Activated naive CD8-positive, alpha-beta T cell treated with anti-CD3 and anti-CD28 coated beads, Interleukin-2, amount 10 ng/mL, durations not matched to agents 7 days and 5 days (primary cell): ENCODE results near the gene NOTCH1. TPM values are rescaled to one million over a fixed set of nuclear protein-coding genes. Genes with fewer than 3 reads are reported as not detected.

Experiments
- ATAC-seq: fragments of 150-1000 bp; cut with Tn5 transposase; one replicate; pipeline ENCODE4 v1.10.0; 2021; ENCODE audit warnings: low read depth, moderate library complexity
- POLR2A ChIA-PET: fragments of 350-600 bp; sonication (Branson Sonifier 250); formaldehyde crosslinking; loops from one replicate; lab custom pipeline; 2021; ENCODE audit warnings: antibody characterized with exemption; lab: Charles Lee
- DNase-seq: peaks from one replicate; pipeline ENCODE4 v3.0.0; 2021
- H3K27ac Mint-ChIP-seq: one replicate; pipeline ENCODE4 v1.8.0; 2022; ENCODE audit warnings: mild to moderate bottlenecking, mixed read lengths
- H3K27me3 Mint-ChIP-seq: one replicate; pipeline ENCODE4 v1.8.0; 2022; ENCODE audit warnings: mild to moderate bottlenecking, moderate library complexity, mixed read lengths
- H3K36me3 Mint-ChIP-seq: one replicate; pipeline ENCODE4 v1.8.0; 2021; ENCODE audit warnings: mild to moderate bottlenecking, mixed read lengths
- H3K4me1 Mint-ChIP-seq: one replicate; pipeline ENCODE4 v1.8.0; 2021; ENCODE audit warnings: mixed read lengths
- H3K4me3 Mint-ChIP-seq: one replicate; pipeline ENCODE4 v1.8.0; 2022; ENCODE audit warnings: mild to moderate bottlenecking, moderate library complexity, mixed read lengths
- H3K9me3 Mint-ChIP-seq: one replicate; pipeline ENCODE4 v1.8.0; 2021; ENCODE audit warnings: mixed read lengths
- total RNA-seq, 2 experiments: library from RNA; stranded (reverse); gene quantifications; one replicate each; pipeline ENCODE4 v1.2.3, GENCODE V29; 2021

Gene NOTCH1
- total RNA-seq, 2 experiments from 2014 or later = 67.0 to 70.2 TPM

DNA sequence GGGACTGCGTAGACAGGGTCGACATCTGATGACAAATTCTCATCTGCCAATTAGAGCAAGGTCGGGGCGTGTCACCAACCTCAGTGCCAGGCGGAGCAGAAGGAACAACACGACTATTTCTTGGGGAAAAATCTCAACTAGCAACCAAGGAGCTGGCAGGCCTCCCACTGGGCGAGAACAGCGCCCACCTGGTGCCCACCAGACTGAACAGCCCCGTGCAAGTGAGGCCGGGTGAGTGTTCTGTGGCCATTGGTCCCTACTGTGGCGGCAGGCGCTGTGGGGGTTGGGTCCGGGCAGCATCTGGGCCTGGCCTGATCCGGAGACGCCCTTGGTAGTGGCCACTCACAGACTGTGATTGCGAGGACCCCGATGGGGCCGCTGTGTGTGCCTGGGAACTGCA is 11.5 kb downstream of the NOTCH1 start:
- POLR2A ChIA-PET = interaction anchor here (0.8 to 2.5 kb wide), 3 partner anchors 9 to 31 kb away, joined by 3 to 18 read pairs (median 13); partner anchors contain the start of gene NOTCH1
- ATAC-seq (no peak), DNase-seq (no peak)
- H3K27ac Mint-ChIP-seq = peak overlapping the region; percentile 90
- H3K36me3 Mint-ChIP-seq = peaks cover 7% of the 10 kb centered on the region
- no peaks in the 10 kb centered on the region for H3K27me3 Mint-ChIP-seq
- peaks cover 45% of the 10 kb centered on the region for H3K4me1 Mint-ChIP-seq
- H3K4me3 Mint-ChIP-seq = peak overlapping the region; percentile 47
- H3K9me3 Mint-ChIP-seq = no peaks in the 10 kb centered on the region

DNA sequence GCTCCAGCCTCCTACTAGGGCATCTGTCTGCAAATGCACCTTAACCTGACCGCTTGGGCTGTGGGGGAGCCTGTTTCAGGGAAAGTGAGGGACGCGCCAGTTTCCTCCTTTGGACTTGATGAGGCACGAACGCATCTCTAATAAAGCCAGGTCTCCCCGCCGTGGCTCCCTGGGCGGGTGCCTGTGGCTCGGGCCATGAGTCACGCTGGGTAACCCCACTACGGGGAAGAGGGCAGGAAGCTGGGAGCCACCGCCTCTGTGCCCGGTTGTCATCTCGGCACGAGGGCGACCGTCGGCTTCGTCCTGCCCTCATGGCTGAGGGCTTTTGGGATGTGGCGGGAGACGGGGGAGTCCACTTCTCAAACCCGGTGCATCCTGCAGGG is 12.1 kb downstream of the NOTCH1 start:
- Mint-ChIP-seq H3K27me3 (no peaks in the 10 kb centered on the region), H3K27ac (peak overlapping the region; percentile 90), H3K4me1 (peaks cover 43% of the 10 kb centered on the region), H3K9me3 (no peaks in the 10 kb centered on the region), H3K4me3 (peak overlapping the region; percentile 47), H3K36me3 (peaks cover 7% of the 10 kb centered on the region)
- ATAC-seq (peak; percentile 56), DNase-seq (peak; percentile 74)
- POLR2A ChIA-PET = interaction anchor here (0.8 to 2.5 kb wide), 6 partner anchors 10 to 194 kb away, joined by 3 to 18 read pairs (median 4); partner anchors contain the start of gene NOTCH1

DNA sequence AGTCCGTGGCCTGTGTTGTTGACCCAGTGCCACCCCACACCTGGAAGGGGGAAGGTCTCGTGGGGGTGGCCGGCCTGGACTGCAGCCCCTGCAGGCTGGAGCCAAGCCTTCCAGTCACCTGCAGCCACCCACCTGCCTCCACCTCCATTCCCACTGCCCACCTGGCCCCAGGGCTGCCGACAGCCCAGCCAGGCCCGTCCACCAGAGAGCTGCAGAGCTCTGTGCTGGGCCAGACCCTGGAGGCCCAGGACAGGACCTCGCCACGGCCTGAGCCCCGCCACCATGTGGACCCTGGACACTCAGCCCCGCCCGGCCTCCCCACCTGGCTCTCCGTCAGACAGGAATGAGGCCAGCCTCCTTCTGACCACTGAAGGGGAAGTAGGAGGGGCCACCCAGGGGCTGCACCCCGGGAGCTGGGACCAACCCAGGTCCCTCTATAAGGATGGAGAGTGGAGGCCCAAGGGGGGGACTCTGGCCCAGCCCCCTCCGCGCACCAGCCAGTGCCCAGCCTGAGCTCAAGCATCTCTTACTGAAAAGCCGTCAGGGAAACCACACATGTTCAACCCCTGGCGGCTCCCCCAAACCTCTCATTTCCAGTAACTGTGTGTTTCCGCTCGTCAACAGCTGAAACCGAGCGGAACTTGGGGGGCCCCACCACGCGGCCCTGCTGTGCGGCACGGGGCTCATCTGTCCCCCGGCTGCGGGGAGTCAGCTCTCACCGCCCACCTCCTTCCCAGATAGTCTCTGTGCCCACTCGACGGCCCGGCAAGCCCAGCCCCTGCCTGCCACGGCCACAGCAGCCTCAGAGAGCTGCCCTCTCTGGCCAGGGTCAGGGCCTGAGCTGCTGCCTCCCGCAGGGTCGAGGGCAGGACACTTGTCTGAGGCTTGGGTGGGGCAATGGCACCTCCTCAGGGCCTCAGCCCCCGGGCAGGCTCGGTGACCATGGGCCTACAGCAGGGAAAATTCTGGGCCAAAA is 12.8 kb downstream of the NOTCH1 start:
- DNase-seq = peak; percentile 80
- Mint-ChIP-seq H3K27me3 (no peaks in the 10 kb centered on the region), H3K4me3 (peak overlapping the region; percentile 47), H3K36me3 (peaks cover 5% of the 10 kb centered on the region), H3K9me3 (no peaks in the 10 kb centered on the region), H3K4me1 (peaks cover 40% of the 10 kb centered on the region), H3K27ac (peak overlapping the region; percentile 90)
- POLR2A ChIA-PET = interaction anchor here (0.8 to 2.5 kb wide), 7 partner anchors 10 to 195 kb away, joined by 3 to 18 read pairs (median 4); partner anchors contain the start of gene NOTCH1
- ATAC-seq = peak; percentile 72

DNA sequence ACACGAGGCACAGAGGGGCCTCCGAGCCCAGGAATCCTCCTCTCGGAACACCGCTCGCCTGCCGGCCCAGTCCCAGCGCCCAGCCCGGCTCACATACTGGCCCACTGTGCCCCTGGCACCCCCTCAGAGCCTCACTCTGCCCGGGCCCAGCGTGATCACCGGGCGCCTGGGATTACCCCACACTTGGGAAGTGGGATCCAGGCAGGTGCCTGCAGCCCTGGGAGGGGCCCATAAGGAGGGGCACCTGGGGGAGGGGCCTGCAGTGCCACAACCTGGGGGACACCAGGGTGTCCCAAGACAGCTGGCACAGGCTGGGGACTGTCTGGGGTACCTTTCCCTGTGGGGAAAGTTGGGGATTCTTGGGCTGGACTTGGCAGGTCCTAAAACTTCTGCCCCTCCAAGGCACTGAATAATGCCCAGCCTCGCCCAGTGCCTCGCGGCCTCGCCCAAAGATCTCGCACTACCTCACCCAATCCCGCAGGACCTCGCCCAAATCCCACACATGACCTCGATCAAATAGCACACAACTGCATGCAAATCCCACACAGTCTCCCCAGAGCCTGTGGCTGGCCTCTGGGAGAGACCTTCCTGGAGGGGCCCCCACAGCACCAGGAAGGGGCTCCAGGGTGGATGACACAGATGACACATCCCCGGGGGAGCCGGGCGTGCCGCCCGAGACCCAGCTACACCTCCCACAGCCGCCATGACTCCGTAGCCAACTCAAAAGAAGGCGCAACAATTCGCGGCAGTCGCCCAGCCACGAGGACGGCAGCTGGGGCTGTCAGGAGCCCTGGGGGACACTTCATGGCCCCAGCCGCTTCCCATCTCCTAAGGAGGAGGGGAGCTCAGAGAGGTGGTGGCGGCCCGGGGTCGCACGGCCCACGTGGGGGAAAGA is 13.7 kb downstream of the NOTCH1 start:
- Mint-ChIP-seq H3K4me1 (peaks cover 35% of the 10 kb centered on the region), H3K27ac (peak overlapping the region; percentile 81), H3K36me3 (peaks cover 3% of the 10 kb centered on the region), H3K27me3 (no peaks in the 10 kb centered on the region), H3K9me3 (no peaks in the 10 kb centered on the region), H3K4me3 (peak overlapping the region; percentile 47)
- POLR2A ChIA-PET = interaction anchor here (1.0 to 2.5 kb wide), 2 partner anchors 11 to 93 kb away, joined by 3 to 18 read pairs; no protein-coding TSS in a partner anchor
- no peak for ATAC-seq
- no peak for DNase-seq

DNA sequence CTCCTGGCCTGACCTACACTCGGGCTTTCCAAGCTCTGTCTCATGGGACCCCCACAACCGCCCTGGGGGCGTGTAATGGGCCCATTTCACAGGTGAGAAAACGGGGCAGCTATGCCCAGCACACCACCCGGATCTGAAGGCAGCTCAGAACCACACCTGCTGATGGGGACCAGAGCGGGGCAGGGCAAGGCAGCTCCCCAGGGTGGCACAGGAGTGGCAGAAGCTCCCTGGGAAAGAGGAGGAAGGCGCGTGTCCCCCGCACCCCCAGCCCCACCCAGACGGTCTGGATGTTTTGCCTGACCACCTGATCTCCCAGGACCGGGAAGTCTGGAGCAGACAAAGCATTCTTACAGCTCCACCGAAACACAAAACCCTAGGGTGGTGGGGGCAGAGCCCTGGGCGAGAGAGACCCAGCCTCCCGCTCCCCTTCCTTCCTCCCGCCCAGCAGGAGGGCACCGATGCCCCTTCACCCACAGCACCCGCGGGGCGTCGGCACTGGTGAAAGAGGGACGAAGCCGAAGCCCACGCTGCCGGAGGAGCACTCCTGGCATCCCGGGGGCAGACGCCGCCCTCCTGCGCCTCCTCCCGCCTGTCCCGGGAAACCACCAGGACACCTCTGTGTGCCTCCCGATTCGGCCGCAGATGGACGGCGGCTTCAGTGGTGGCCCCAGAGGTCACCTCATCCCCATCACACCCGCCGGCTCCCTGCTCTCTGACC is 14.5 kb downstream of the NOTCH1 start:
- ATAC-seq (no peak), DNase-seq (no peak)
- Mint-ChIP-seq H3K27ac (peak overlapping the region; percentile 25), H3K36me3 (peaks cover 2% of the 10 kb centered on the region), H3K4me1 (peaks cover 34% of the 10 kb centered on the region), H3K27me3 (no peaks in the 10 kb centered on the region), H3K9me3 (no peaks in the 10 kb centered on the region), H3K4me3 (no peak overlapping the region)
- POLR2A ChIA-PET = interaction anchor here (3.8 kb wide), 1 partner anchor 8 kb away, joined by 22 read pairs; no protein-coding TSS in a partner anchor

DNA sequence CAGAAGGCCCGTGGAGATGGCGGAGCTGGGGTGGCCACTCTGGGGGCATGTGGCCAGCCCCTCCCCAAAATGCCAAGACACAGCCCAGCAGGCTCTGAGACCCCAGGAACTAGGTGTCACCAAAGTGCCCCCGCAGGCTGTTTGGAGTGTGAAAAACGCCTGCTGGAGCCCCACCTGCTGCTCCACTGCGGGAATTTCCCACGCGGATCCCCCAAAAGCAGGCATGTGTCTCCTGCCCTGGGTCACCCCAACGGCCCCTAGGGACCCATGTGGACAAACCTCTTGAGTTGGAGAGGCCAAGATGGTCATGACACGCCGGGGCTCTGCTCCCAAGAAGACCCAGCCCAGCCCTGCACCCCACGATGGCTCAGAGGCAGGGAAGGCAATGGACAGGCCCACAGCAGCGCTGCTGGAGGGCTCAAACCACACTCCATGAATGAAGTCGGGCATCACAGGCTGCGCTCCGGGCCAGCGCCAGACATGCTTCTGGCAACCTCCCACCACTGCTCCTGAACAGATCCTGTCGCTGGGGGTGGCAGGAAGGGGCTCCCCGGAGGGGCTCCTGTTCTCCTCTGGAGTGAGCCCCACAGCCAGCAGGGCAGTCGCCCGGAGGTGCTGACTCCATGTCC is 15.3 kb downstream of the NOTCH1 start:
- DNase-seq = no peak
- H3K36me3 Mint-ChIP-seq = peaks cover 2% of the 10 kb centered on the region
- H3K4me3 Mint-ChIP-seq = no peak overlapping the region
- POLR2A ChIA-PET = interaction anchor here (1.3 to 3.8 kb wide), 2 partner anchors 9 to 198 kb away, joined by 3 to 22 read pairs; no protein-coding TSS in a partner anchor
- no peak overlapping the region for H3K27ac Mint-ChIP-seq
- no peaks in the 10 kb centered on the region for H3K9me3 Mint-ChIP-seq
- no peak for ATAC-seq
- H3K4me1 Mint-ChIP-seq = peaks cover 34% of the 10 kb centered on the region
- H3K27me3 Mint-ChIP-seq = no peaks in the 10 kb centered on the region

DNA sequence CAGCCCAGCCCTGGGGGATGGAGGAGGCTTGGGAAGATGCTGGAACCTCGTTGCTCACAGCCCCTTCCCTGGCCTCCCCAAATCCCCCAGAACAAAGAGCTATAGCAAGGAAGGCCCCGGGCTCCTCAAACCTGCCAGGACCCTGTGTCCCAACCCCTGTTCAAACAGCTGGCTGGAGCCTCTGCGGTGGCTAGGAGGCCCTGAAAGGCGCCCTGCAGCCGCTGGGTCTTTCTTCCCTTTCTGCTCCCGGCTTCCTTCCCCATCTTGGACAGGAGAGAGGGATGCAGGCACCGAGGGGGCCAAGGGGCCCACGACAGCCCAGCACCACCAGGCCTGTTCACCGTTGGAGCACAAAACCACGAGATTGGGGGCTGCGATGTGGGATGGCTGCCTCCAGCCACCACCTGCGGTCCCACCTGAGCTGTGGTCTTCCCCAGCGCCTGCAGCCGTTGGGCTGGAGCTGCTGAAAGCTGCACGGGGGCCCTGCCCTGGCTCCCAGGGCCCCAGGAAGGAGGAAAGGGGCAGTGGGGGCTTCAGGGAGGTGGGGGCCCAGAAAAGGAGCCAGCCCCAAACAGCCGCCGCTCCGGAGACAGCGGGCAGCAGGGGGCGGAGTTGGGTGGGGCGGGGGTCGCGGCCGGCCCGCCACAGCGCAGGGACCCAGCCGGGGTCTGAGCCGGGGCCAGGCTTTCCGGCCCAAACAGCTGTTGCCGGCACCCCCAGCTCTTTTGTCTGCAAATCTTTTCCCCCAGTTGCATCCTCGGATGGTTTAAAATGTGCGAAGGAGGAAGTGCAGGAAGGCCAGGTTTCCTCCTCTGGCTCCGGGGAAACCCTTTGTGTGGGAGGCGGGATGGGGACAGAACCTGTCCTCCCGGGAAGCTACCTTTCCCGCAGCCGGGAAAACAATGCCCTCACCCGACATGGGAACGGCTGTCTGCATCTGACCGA is 16.1 kb downstream of the NOTCH1 start:
- H3K27ac Mint-ChIP-seq = no peak overlapping the region
- no peaks in the 10 kb centered on the region for H3K9me3 Mint-ChIP-seq
- no peak for DNase-seq
- POLR2A ChIA-PET = interaction anchor here (1.3 to 3.8 kb wide), 2 partner anchors 10 to 199 kb away, joined by 3 to 22 read pairs; no protein-coding TSS in a partner anchor
- H3K36me3 Mint-ChIP-seq = peaks cover 2% of the 10 kb centered on the region
- no peak overlapping the region for H3K4me3 Mint-ChIP-seq
- ATAC-seq = no peak
- H3K27me3 Mint-ChIP-seq = no peaks in the 10 kb centered on the region
- peaks cover 34% of the 10 kb centered on the region for H3K4me1 Mint-ChIP-seq

DNA sequence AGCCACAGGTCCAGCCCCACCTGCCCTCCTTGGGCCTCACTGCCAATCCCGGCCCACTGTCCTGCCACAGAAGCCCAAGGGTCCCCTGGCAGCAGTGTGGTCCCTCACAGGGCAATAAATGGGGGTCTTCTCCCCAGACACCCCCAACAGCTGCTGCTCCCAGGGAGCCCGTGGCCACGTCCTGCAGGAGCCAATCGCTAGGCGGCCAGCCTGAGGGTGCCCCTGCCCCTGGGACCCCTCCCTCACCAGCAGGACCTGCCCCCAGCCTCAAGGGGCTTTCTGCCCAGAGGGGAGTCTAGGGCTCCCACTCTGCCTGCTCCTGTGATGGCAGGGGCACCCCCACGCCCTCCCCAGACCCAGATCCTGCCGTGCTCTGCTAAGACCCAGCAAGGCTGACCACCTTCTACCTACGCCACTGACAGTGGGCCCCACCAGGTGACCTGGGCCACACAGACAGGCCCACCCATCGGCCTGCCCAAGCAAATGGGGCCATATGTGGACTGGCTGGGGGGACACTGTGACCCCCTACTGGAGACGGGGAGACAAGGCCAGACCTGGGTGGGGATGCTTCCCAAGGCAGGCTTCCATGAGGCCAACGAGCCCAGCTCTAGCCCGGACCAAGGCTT is 17.0 kb downstream of the NOTCH1 start:
- ATAC-seq = no peak
- Mint-ChIP-seq H3K27ac (no peak overlapping the region), H3K4me3 (no peak overlapping the region), H3K27me3 (no peaks in the 10 kb centered on the region), H3K9me3 (no peaks in the 10 kb centered on the region), H3K36me3 (peaks cover 2% of the 10 kb centered on the region), H3K4me1 (peaks cover 27% of the 10 kb centered on the region)
- no peak for DNase-seq
- POLR2A ChIA-PET = interaction anchor here (3.8 kb wide), 1 partner anchor 11 kb away, joined by 22 read pairs; no protein-coding TSS in a partner anchor

DNA sequence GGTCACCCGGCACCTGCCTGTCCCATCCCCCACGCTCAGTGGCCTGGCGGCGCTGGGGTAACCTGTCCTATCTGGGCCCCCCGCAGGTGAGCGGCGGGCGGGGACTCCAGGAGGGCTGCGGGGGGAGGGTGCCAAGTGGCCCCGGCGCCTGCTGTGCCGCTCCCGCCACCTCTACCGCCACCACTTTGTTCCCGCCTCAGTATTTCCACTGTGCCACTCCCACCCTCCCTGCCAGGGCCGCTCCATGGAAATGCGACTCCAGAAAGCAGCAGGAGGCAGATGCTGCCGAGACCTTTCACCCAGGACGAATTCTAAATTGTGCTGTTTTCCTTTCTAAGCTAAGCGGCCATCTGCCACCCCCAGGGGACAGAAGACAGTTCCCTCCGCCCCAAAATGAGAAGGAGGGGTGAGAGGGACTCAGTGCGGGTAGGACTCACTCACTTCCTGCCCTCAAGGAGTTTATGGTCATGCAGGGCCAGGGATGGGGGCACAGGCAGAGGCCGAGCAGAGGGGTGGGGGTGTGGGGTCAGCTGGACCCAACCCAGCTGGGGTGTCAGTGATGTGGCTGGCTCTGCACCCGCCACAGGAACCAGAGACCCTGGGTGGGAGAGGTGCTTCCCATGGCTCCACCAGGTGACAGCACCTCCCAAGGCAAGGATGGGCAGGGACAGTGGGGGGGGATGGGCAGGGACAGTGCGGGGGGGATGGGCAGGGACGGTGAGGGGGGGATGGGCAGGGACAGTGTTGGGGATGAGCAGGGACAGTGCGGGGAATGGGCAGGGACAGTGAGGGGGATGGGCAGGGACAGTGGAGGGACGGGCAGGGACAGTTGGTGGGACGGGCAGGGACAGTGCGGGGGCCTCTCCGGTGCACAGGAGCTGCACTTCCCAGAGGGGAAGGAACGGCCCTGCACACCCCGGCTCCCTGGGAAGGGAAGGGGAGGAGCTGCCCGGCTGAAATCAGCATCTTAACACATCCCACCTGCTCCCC is 17.8 kb downstream of the NOTCH1 start:
- ATAC-seq = peak; percentile 9

DNA sequence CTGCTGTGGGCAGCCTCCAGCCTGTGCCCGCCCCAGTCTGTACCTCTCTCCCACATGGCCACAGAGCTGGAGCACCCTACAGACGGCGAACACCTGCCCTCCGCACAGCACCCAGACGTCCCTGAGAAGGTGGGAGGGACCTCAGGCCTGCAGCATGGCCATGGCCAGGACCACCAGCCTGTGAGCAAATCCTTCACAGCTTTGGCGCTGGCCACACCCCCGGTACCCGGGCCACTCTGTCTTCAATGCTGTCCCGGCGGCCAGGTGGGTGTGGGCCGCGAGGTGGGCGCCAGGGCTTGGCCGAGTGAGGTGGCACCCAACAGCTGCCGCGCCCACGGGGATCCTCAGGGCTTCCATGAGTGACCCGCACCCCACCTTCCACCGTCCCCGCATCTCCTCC is 18.7 kb downstream of the NOTCH1 start:
- POLR2A ChIA-PET = interaction anchor here (1.1 kb wide), 1 partner anchor 12 kb away, joined by 8 read pairs; no protein-coding TSS in a partner anchor
- H3K4me1 Mint-ChIP-seq = peaks cover 14% of the 10 kb centered on the region
- no peak for DNase-seq
- no peak for ATAC-seq
- H3K36me3 Mint-ChIP-seq = peaks cover 2% of the 10 kb centered on the region
- no peak overlapping the region for H3K4me3 Mint-ChIP-seq
- no peak overlapping the region for H3K27ac Mint-ChIP-seq
- H3K27me3 Mint-ChIP-seq = no peaks in the 10 kb centered on the region
- H3K9me3 Mint-ChIP-seq = no peaks in the 10 kb centered on the region

More for the DNA sequence above, 17.8 kb downstream of the NOTCH1 start:
- Mint-ChIP-seq H3K36me3 (peaks cover 2% of the 10 kb centered on the region), H3K4me3 (no peak overlapping the region), H3K27ac (peak overlapping the region; percentile 67), H3K27me3 (no peaks in the 10 kb centered on the region), H3K4me1 (peaks cover 20% of the 10 kb centered on the region), H3K9me3 (no peaks in the 10 kb centered on the region)
- POLR2A ChIA-PET = interaction anchor here (1.1 to 3.8 kb wide), 2 partner anchors 11 to 12 kb away, joined by 8 to 22 read pairs; no protein-coding TSS in a partner anchor
- DNase-seq = no peak
